Heart left ventricle (tissue), 13 donors: ENCODE data around the gene MIPOL1.

ENCODE experiments used
- CTCF ChIP-seq, 12 donors: fragments of 200-600 bp; sonication (generic) in 4 of 12; IDR thresholded peaks; one replicate each; pipeline versions ENCODE4 v1.5.0 to v1.8.0; 2018 to 2022; ENCODE audit warnings: antibody characterized with exemption in 12 of 12, mild to moderate bottlenecking in 5 of 12
- POLR2A ChIP-seq, 2 donors: fragments of 450-650 bp; IDR thresholded peaks; one replicate each; pipeline ENCODE4 v1.6.1; 2017; ENCODE audit warnings: antibody characterized with exemption in 2 of 2, mild to moderate bottlenecking in 2 of 2, moderate library complexity in 2 of 2
- donor health status: ischemic (EF 13 %, LVEDD 7.1; RV severe dilation, severe dysfunction).
- donor health status: DM: no; HTN: yes; CAD: no.
- donor health status: DM: no; HTN: no; CAD: no.
- donor health status: ischemic (EF 25% LVEDD 6.9; RV normal size, moderate dysfunction).
- donor health status: ischemic (EF 25% LVEDD 5.7; RV mildly dilated, moderate dysfunction).
- donor health status: ischemic (EF 35%, LVEDD 5.7; RV mildly dilated, moderate dysfunction).
- donor health status: nonischemic (EF 11% LVEDD 7.7; RV severe dilation, severe dysfunction).
- donor health status: DM: yes; HTN: yes; CAD: no.
- donor health status: PGD.
- donor health status: ischemic (EF 29% LVEDD 5.4; RV normal size, mild dysfunction).
- donor health status: nonischemic (EF 23%, LVEDD 6.1; RV moderate dilation, normal function).

GRCh38 chr14:37588667-37588955 is 390.9 kb downstream of the MIPOL1 start:
- TF ChIP-seq POLR2A (IDR thresholded peaks at IDR 0.05) = no peak
- no peak for TF ChIP-seq CTCF (IDR thresholded peaks at IDR 0.05)
